Eye (tissue), 1 donor: ENCODE measurements around the gene TMEM131.

Experiments
- DNase-seq: peaks from one replicate; pipeline ENCODE4 v3.0.0-alpha.2; 2015

Gene TMEM131

GRCh38 chr2:97734061-97735051, 261.4 kb downstream of the TMEM131 start:
- DNase-seq, result no peak

GRCh38 chr2:97733341-97734035, 262.3 kb downstream of the TMEM131 start:
- DNase-seq, result no peak

GRCh38 chr2:97732436-97733340, 263.1 kb downstream of the TMEM131 start:
- no peak for DNase-seq

- no peak for DNase-seq
These were observed 264.3 kb downstream of the TMEM131 start for GRCh38 chr2:97731274-97732020.

GRCh38 chr2:97730245-97730644, 265.5 kb downstream of the TMEM131 start:
- no peak for DNase-seq

GRCh38 chr2:97728091-97728731, 267.5 kb downstream of the TMEM131 start:
- DNase-seq, result peak; percentile 60

- no peak for DNase-seq
These were observed 268.5 kb downstream of the TMEM131 start for GRCh38 chr2:97727296-97727695.

GRCh38 chr2:97726261-97727064, 269.3 kb downstream of the TMEM131 start:
- peak; percentile 21 for DNase-seq

GRCh38 chr2:97724946-97725688, 270.6 kb downstream of the TMEM131 start:
- DNase-seq, result no peak

GRCh38 chr2:97724501-97724900, 271.2 kb downstream of the TMEM131 start:
- DNase-seq, result no peak

GRCh38 chr2:97724073-97724410, 271.7 kb downstream of the TMEM131 start:
- DNase-seq, result no peak

GRCh38 chr2:97723156-97724072, 272.3 kb downstream of the TMEM131 start:
- DNase-seq, result no peak

- DNase-seq, result no peak
These were observed 273.5 kb downstream of the TMEM131 start for GRCh38 chr2:97722227-97722626.

- DNase-seq, result no peak
These were observed 275.0 kb downstream of the TMEM131 start for GRCh38 chr2:97720746-97721145.

- no peak for DNase-seq
These were observed 276.2 kb downstream of the TMEM131 start for GRCh38 chr2:97719362-97720155.

- no peak for DNase-seq
These were observed 276.8 kb downstream of the TMEM131 start for GRCh38 chr2:97718942-97719341.

- DNase-seq, result no peak
These were observed 277.5 kb downstream of the TMEM131 start for GRCh38 chr2:97718051-97718882.
